IMR-90 (cell line): Measurements from ENCODE around the gene MTAP.

ENCODE experiments used
- CTCF ChIP-seq: conservative IDR thresholded peaks from 2 replicates; pipeline ENCODE4 v1.5.1; 2012; ENCODE audit warnings: mild to moderate bottlenecking, low read depth, low read length, improper control_type of control experiment
- MAFK ChIP-seq: IDR thresholded peaks from 2 replicates; pipeline ENCODE4 v1.6.1; 2012; ENCODE audit warnings: low read depth, low read length, improper control_type of control experiment
- POLR2A ChIP-seq: IDR thresholded peaks from 2 replicates; pipeline ENCODE4 v1.6.1; 2012; ENCODE audit warnings: mild to moderate bottlenecking, low read depth, low read length
- SMC3 ChIP-seq: fragments of 150-350 bp; IDR thresholded peaks from 2 replicates; pipeline ENCODE4 v1.6.1; 2016; ENCODE audit warnings: low read depth, mild to moderate bottlenecking, antibody characterized with exemption, low read length, moderate library complexity

- TF ChIP-seq CTCF (no peak), SMC3 (no peak), POLR2A (no peak), MAFK (no peak)
Observed at GRCh38 chr9:21985964-21986667, 183.7 kb downstream of the MTAP start.
